Endodermal cell (in vitro differentiated cells): ENCODE results near the gene COMMD8. TPM values are rescaled to one million over a fixed set of nuclear protein-coding genes. Genes with fewer than 3 reads are reported as not detected.

Experiments used
- DNase-seq: peaks from one replicate; pipeline ENCODE4 v3.0.0-alpha.2; 2017
- H3K27ac ChIP-seq: 2 replicates; pipeline ENCODE4 v1.5.1; 2013; ENCODE audit warnings: mild to moderate bottlenecking, low read depth, low read length, moderate library complexity
- H3K27me3 ChIP-seq: 2 replicates; pipeline ENCODE4 v1.6.1; 2013; ENCODE audit warnings: mild to moderate bottlenecking, low read length, moderate library complexity; ENCODE audit not compliant: insufficient read depth, control insufficient read depth, poor library complexity, severe bottlenecking
- H3K36me3 ChIP-seq: 2 replicates; pipeline ENCODE4 v1.7.0; 2013; ENCODE audit warnings: mild to moderate bottlenecking, low read length, moderate library complexity; ENCODE audit not compliant: control insufficient read depth, insufficient read depth
- H3K4me1 ChIP-seq: one replicate; pipeline ENCODE4 v1.7.0; 2013; ENCODE audit warnings: low read length; ENCODE audit not compliant: control insufficient read depth, insufficient read depth
- H3K4me3 ChIP-seq: 2 replicates; pipeline ENCODE4 v1.5.1; 2013; ENCODE audit warnings: mild to moderate bottlenecking, low read length, moderate library complexity
- H3K9ac ChIP-seq: 2 replicates; pipeline ENCODE4 v1.6.1; 2013; ENCODE audit warnings: mild to moderate bottlenecking, low read length, moderate library complexity; ENCODE audit not compliant: poor library complexity, severe bottlenecking; ENCODE audit errors: extremely low read depth
- H3K9me3 ChIP-seq: 2 replicates; pipeline ENCODE4 v1.6.1; 2013; ENCODE audit warnings: mild to moderate bottlenecking, low read length, moderate library complexity; ENCODE audit not compliant: control insufficient read depth
- H3K27ac Mint-ChIP-seq: 2 replicates; pipeline ENCODE4 v1.8.0; 2020; ENCODE audit warnings: mixed read lengths
- H3K27me3 Mint-ChIP-seq: 2 replicates; pipeline ENCODE4 v1.8.0; 2021; ENCODE audit warnings: mild to moderate bottlenecking, mixed read lengths; ENCODE audit not compliant: insufficient read depth
- H3K36me3 Mint-ChIP-seq: 2 replicates; pipeline ENCODE4 v1.8.0; 2020; ENCODE audit warnings: low read depth, mixed read lengths
- H3K4me1 Mint-ChIP-seq: 2 replicates; pipeline ENCODE4 v1.8.0; 2020; ENCODE audit warnings: mixed read lengths
- H3K4me3 Mint-ChIP-seq: 2 replicates; pipeline ENCODE4 v1.8.0; 2020; ENCODE audit warnings: mild to moderate bottlenecking, moderate library complexity, mixed read lengths
- H3K9me3 Mint-ChIP-seq: 2 replicates; pipeline ENCODE4 v1.8.0; 2020; ENCODE audit warnings: mild to moderate bottlenecking, mixed read lengths
- CTCF ChIP-seq: fragments of 200-600 bp; sonication (generic); conservative IDR thresholded peaks from 2 replicates; pipeline ENCODE4 v1.5.0; 2021; ENCODE audit warnings: antibody characterized with exemption, mild to moderate bottlenecking
- WGBS, 2 experiments: methylation state at CpG; one replicate each; pipeline versions ENCODE4 v1.1.5 to v1.1.7; 2013; ENCODE audit warnings: missing lambda C conversion rate in 2 of 2, mixed read lengths in 1 of 2; ENCODE audit not compliant: insufficient coverage in 1 of 2, insufficient read length in 1 of 2; 5-methylcytosine and 5-hydroxymethylcytosine counted together
- total RNA-seq, 2 donors: library from RNA; stranded (reverse); fragmentation: NEBNext Ultra II Directional in 1 of 2; extraction: Animal tissue kit (Norgen Biotek cat#: 25700) in 1 of 2; gene quantifications; 2 replicates in 1 of 2; 3 replicates in 1 of 2; pipeline ENCODE4 v1.2.1, GENCODE V29; 2021

Gene COMMD8
- total RNA-seq, 2 donors from 2014 or later: 14.7 to 17.9 TPM

GRCh38 chr4:47483745-47484144, 20.2 kb upstream of the COMMD8 start:
- H3K9me3 Mint-ChIP-seq: peaks cover 2% of the 10 kb centered on the region
- H3K36me3 Mint-ChIP-seq: no peaks in the 10 kb centered on the region
- H3K4me3 ChIP-seq: no peak overlapping the region
- peaks cover 9% of the 10 kb centered on the region for H3K4me1 Mint-ChIP-seq
- H3K27me3 ChIP-seq: peaks cover 41% of the 10 kb centered on the region
- no peaks in the 10 kb centered on the region for H3K36me3 ChIP-seq
- peaks cover 4% of the 10 kb centered on the region for H3K9me3 ChIP-seq
- TF ChIP-seq CTCF: no peak
- no peak overlapping the region for H3K27ac ChIP-seq
- WGBS, 2 experiments: 76 to 83% methylated on average over 2 to 3 of the region's 3 CpGs
- no peak overlapping the region for H3K9ac ChIP-seq
- DNase-seq: no peak
- H3K27ac Mint-ChIP-seq: no peak overlapping the region
- H3K4me1 ChIP-seq: no peaks in the 10 kb centered on the region
- H3K27me3 Mint-ChIP-seq: peaks cover 30% of the 10 kb centered on the region
- H3K4me3 Mint-ChIP-seq: no peak overlapping the region

GRCh38 chr4:47482326-47482725, 18.8 kb upstream of the COMMD8 start:
- H3K4me1 Mint-ChIP-seq: peaks cover 9% of the 10 kb centered on the region
- WGBS, 2 experiments: 93 to 95% methylated on average over 2 to 3 of the region's 4 CpGs
- H3K36me3 Mint-ChIP-seq: no peaks in the 10 kb centered on the region
- no peaks in the 10 kb centered on the region for H3K9me3 ChIP-seq
- H3K36me3 ChIP-seq: no peaks in the 10 kb centered on the region
- peaks cover 36% of the 10 kb centered on the region for H3K27me3 ChIP-seq
- no peaks in the 10 kb centered on the region for H3K4me1 ChIP-seq
- peaks cover 28% of the 10 kb centered on the region for H3K27me3 Mint-ChIP-seq
- no peak overlapping the region for H3K4me3 ChIP-seq
- TF ChIP-seq CTCF: no peak
- H3K9ac ChIP-seq: no peak overlapping the region
- no peak overlapping the region for H3K4me3 Mint-ChIP-seq
- no peak for DNase-seq
- no peaks in the 10 kb centered on the region for H3K9me3 Mint-ChIP-seq
- H3K27ac ChIP-seq: no peak overlapping the region
- no peak overlapping the region for H3K27ac Mint-ChIP-seq

- no peaks in the 10 kb centered on the region for H3K36me3 Mint-ChIP-seq
- no peak overlapping the region for H3K4me3 Mint-ChIP-seq
- DNase-seq: no peak
- Histone ChIP-seq H3K9ac (no peak overlapping the region), H3K4me3 (no peak overlapping the region), H3K27me3 (peaks cover 14% of the 10 kb centered on the region), H3K4me1 (no peaks in the 10 kb centered on the region), H3K27ac (no peak overlapping the region), H3K9me3 (no peaks in the 10 kb centered on the region), H3K36me3 (no peaks in the 10 kb centered on the region)
- H3K27ac Mint-ChIP-seq: no peak overlapping the region
- no peaks in the 10 kb centered on the region for H3K4me1 Mint-ChIP-seq
- H3K27me3 Mint-ChIP-seq: peaks cover 7% of the 10 kb centered on the region
- WGBS, 2 experiments: 90 to 96% methylated on average over 3 to 4 of the region's 4 CpGs
- no peaks in the 10 kb centered on the region for H3K9me3 Mint-ChIP-seq
- TF ChIP-seq CTCF: no peak
Measured at GRCh38 chr4:47478804-47479203, 15.3 kb upstream of the COMMD8 start.
